ENCODE data around the gene GAB2. TPM values are rescaled to one million over a fixed set of nuclear protein-coding genes. Genes with fewer than 3 reads are reported as not detected.

Gene GAB2
- total and polyA plus RNA-seq, 2 of the 4 experiments (the other 2 are of a cell fraction), result 3.3 to 5.9 TPM

GRCh38 chr11:78224506-78224905 is 193.1 kb downstream of the GAB2 start:
- DNase-seq (no peak), ATAC-seq (ENCODE audit: low read depth) (no peak)
- H3K4me3 ChIP-seq (ENCODE audit: insufficient read depth, low read depth, low read length), result no peak overlapping the region
- H2BK5ac ChIP-seq (ENCODE audit: low read depth, low read length, poor library complexity, severe bottlenecking), result no peak overlapping the region
- WGBS, 2 experiments (ENCODE audit: extremely low coverage in 2 of 2, insufficient read length in 1 of 2), result 60% methylated on average over 1 of the region's 4 CpGs; no CpG with 5 or more reads in 1 of the 2 experiments
- no peak overlapping the region for H2AK9ac ChIP-seq (replicated peaks; ENCODE audit: low read depth, low read length, poor library complexity)
- no peak overlapping the region for H4K8ac ChIP-seq (ENCODE audit: low read depth in 2 of 2, low read length in 2 of 2)
- dilution Hi-C loops (cut with HindIII; ENCODE audit: low sequenced_read_pairs, unreplicated experiment) (no loop called here), intact Hi-C loops (cut with micrococcal nuclease) (no loop called here), in situ Hi-C loops (cut with MboI; ENCODE audit: low sequenced_read_pairs) (loop anchor here (10.0 kb wide), 1 partner anchor 340 kb away; no protein-coding TSS in a partner anchor)
- H2BK20ac ChIP-seq (ENCODE audit: low read depth, low read length), result no peak overlapping the region
- peaks cover 0 to 12% of the 10 kb centered on the region in 2 experiments; a peak in 2 of 4 replicates for H3K79me1 ChIP-seq (ENCODE audit: low read depth in 1 of 2, low read length in 2 of 2)
- no peak overlapping the region for H3K9ac ChIP-seq (ENCODE audit: low read depth, low read length)
- POLR2A ChIA-PET (ENCODE audit: unreplicated experiment), result no interaction called here
- TF ChIP-seq CHD1 (IDR thresholded peaks at IDR 0.05; ENCODE audit: low read depth, low read length) (no peak), MAFK (IDR thresholded peaks at IDR 0.05; ENCODE audit: low read depth, low read length) (no peak), RCOR1 (IDR thresholded peaks at IDR 0.05; ENCODE audit: insufficient replicate concordance, low read length) (no peak), ELK1 (IDR thresholded peaks at IDR 0.05; ENCODE audit: borderline replicate concordance, low read depth, low read length) (no peak), CEBPB (IDR thresholded peaks at IDR 0.05; ENCODE audit: low read depth, low read length) (no peak), NFE2L2 (IDR thresholded peaks at IDR 0.05; ENCODE audit: low read depth, low read length) (no peak), CTCF (conservative IDR thresholded peaks at IDR 0.05; ENCODE audit: low read depth, low read length) (no peak), RAD21 (IDR thresholded peaks at IDR 0.05; ENCODE audit: low read length) (no peak), RFX5 (IDR thresholded peaks at IDR 0.05; ENCODE audit: low read depth, low read length) (no peak), FOS (IDR thresholded peaks at IDR 0.05; ENCODE audit: low read depth, low read length) (no peak), MXI1 (IDR thresholded peaks at IDR 0.05; ENCODE audit: borderline replicate concordance, low read depth, low read length) (no peak)
- H3K27me3 ChIP-seq (ENCODE audit: control insufficient read depth, insufficient read depth, low read length), result no peaks in the 10 kb centered on the region
- H3K14ac ChIP-seq (replicated peaks; ENCODE audit: low read depth, low read length), result no peak overlapping the region
- BruUV-seq (replicated peaks), result no TSS peak
- H3K9me1 ChIP-seq (ENCODE audit: insufficient read depth, low read length), result peaks cover 23% of the 10 kb centered on the region; the same call in 1 of the 2 replicates
- H4K5ac ChIP-seq (ENCODE audit: low read depth, low read length), result no peak overlapping the region
- no peak overlapping the region for H2AK5ac ChIP-seq (ENCODE audit: low read depth, low read length)
- CTCF ChIA-PET, result interaction anchor here (0.8 to 0.9 kb wide), 2 partner anchors 228 to 340 kb away, joined by 3 read pairs; no protein-coding TSS in a partner anchor
- H4K91ac ChIP-seq (ENCODE audit: insufficient read depth, low read depth, low read length), result no peak overlapping the region
- H3K56ac ChIP-seq (ENCODE audit: extremely low read depth, insufficient read depth, low read length), result no peak overlapping the region
- no peak overlapping the region for H3K23ac ChIP-seq (ENCODE audit: low read depth, low read length)
- H2BK15ac ChIP-seq (ENCODE audit: low read depth, low read length), result no peak overlapping the region
- no peak overlapping the region for H3K4me2 ChIP-seq (ENCODE audit: low read depth, low read length)
- no peak overlapping the region for H2AFZ ChIP-seq (replicated peaks; ENCODE audit: low read length, poor library complexity)
- H3K18ac ChIP-seq (ENCODE audit: low read depth, low read length), result no peak overlapping the region
- H3K4me1 ChIP-seq (ENCODE audit: control insufficient read depth, insufficient read depth, low read length), result peaks cover 8% of the 10 kb centered on the region
- peaks cover 46% of the 10 kb centered on the region for H3K36me3 ChIP-seq (ENCODE audit: control insufficient read depth, insufficient read depth, low read length)
- H3K27ac ChIP-seq (ENCODE audit: insufficient read depth, low read length), result no peak overlapping the region
- H3K4ac ChIP-seq (ENCODE audit: low read depth, low read length), result no peak overlapping the region
- no peak overlapping the region for H2BK120ac ChIP-seq (ENCODE audit: low read depth, low read length)
- peaks cover 10% of the 10 kb centered on the region; the same call in 1 of the 2 replicates for H4K20me1 ChIP-seq (ENCODE audit: insufficient read depth, low read length)
- no peaks in the 10 kb centered on the region for H3K9me3 ChIP-seq (ENCODE audit: control insufficient read depth, insufficient read depth, low read length)

All from IMR-90 (cell line).